ENCODE data around the gene GPR65. TPM values are rescaled to one million over a fixed set of nuclear protein-coding genes. Genes with fewer than 3 reads are reported as not detected.
"Not testable (repeated sequence)": the region's sequence is repeated elsewhere in the genome, so short reads cannot be mapped to it uniquely, and the experiment has no call there.

The GPR65 gene
- total RNA-seq, 1 donor from 2014 or later, result 13.4 TPM

- Histone ChIP-seq H3K4me1 (peaks cover 6% of the 10 kb centered on the region), H3K9me3 (no peaks in the 10 kb centered on the region), H3K27me3 (ENCODE audit: low read depth) (no peaks in the 10 kb centered on the region), H3K4me3 (no peak overlapping the region), H3K36me3 (no peaks in the 10 kb centered on the region), H3K27ac (no peak overlapping the region)
- ATAC-seq (no peak), DNase-seq (no peak)
- intact Hi-C loops (cut with DNase I), result no loop called here
- no peak for TF ChIP-seq CTCF (IDR thresholded peaks at IDR 0.05)
Observed at GRCh38 chr14:88017535-88017934, 12.6 kb downstream of the GPR65 start.

GRCh38 chr14:88023658-88024187 lies 18.8 kb downstream of the GPR65 start:
- H3K36me3 ChIP-seq, result no peaks in the 10 kb centered on the region
- intact Hi-C loops (cut with DNase I), result no loop called here
- no peak for DNase-seq
- H3K4me3 ChIP-seq, result no peak overlapping the region
- H3K4me1 ChIP-seq, result peaks cover 13% of the 10 kb centered on the region
- no peaks in the 10 kb centered on the region for H3K9me3 ChIP-seq
- no peak for ATAC-seq
- H3K27ac ChIP-seq, result no peak overlapping the region
- H3K27me3 ChIP-seq (ENCODE audit: low read depth), result no peaks in the 10 kb centered on the region
- no peak for TF ChIP-seq CTCF (IDR thresholded peaks at IDR 0.05)

GRCh38 chr14:88024252-88025086 lies 19.5 kb downstream of the GPR65 start:
- intact Hi-C loops (cut with DNase I); H3K27ac ChIP-seq; ATAC-seq; H3K36me3 ChIP-seq; H3K9me3 ChIP-seq; H3K27me3 ChIP-seq (ENCODE audit: low read depth); H3K4me3 ChIP-seq; DNase-seq: not testable (repeated sequence)
- peaks cover 13% of the 10 kb centered on the region for H3K4me1 ChIP-seq

DNA sequence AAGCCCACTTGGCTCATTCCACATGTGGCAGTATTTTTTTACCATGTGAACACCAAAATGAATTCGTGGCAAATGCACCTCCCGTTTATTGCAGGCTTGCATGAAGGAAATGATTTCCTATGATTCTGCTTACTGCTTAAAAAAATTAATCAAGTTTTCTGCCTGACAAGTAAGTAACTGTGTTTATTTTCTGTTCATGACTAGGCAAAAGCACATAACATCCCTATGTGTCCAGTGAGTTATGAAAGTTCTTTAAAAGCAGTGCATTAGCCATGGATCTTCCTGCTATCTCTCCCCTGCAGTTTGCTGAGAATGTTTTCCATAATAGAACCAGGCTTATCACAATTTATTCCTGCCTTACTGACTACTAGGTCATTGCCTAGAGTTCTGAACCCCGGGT lies 20.4 kb downstream of the GPR65 start:
- no peak for TF ChIP-seq CTCF (IDR thresholded peaks at IDR 0.05)
- H3K9me3 ChIP-seq, result no peaks in the 10 kb centered on the region
- peaks cover 14% of the 10 kb centered on the region for H3K4me1 ChIP-seq
- ATAC-seq (no peak), DNase-seq (no peak)
- no peaks in the 10 kb centered on the region for H3K27me3 ChIP-seq (ENCODE audit: low read depth)
- intact Hi-C loops (cut with DNase I), result no loop called here
- H3K27ac ChIP-seq, result no peak overlapping the region
- no peak overlapping the region for H3K4me3 ChIP-seq
- no peaks in the 10 kb centered on the region for H3K36me3 ChIP-seq

DNA sequence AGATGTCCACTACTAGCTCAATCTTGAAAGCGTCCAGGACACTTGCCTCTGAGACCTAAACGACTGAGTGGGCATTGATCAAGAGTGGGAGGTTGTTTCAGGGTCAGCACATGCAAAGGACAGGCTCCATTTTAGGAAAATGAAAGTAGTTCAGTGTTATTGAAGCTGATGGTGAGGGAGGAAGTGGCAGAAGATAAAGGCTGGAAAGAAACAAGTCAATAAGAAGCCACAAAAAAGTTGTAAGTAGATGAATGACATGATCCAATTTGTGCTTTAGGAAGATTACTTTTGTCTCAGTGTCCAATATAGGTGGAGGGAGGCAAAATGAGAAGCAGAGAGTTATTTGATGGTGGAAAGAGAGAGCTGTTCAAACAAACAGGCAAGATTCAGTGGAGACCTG lies 22.0 kb downstream of the GPR65 start:
- Histone ChIP-seq H3K27me3 (ENCODE audit: low read depth) (no peaks in the 10 kb centered on the region), H3K4me3 (no peak overlapping the region), H3K9me3 (no peaks in the 10 kb centered on the region), H3K4me1 (peaks cover 18% of the 10 kb centered on the region), H3K36me3 (no peaks in the 10 kb centered on the region), H3K27ac (no peak overlapping the region)
- DNase-seq (no peak), ATAC-seq (no peak)
- TF ChIP-seq CTCF (IDR thresholded peaks at IDR 0.05), result no peak
- intact Hi-C loops (cut with DNase I), result no loop called here

DNA sequence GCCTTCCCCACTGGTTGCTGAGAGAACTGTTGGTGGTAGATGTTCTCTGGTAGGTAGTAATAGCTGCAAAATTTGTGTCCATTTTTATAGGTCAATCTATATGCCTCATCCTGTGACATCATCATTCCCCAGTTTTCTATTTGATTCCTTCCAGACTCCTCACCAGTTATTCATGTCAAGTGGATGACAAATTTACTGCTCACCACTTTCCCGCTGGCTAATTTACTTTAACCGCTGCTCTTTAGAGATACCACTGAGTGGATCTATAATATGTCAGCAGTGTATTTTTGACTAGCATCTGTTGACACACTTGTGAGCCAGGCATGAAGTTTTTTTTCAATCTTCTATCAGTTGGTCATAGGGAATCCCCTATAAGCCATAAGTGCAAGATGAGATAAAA lies 24.6 kb downstream of the GPR65 start:
- no peak for DNase-seq
- intact Hi-C loops (cut with DNase I), result no loop called here
- Histone ChIP-seq H3K9me3 (no peaks in the 10 kb centered on the region), H3K27me3 (ENCODE audit: low read depth) (no peaks in the 10 kb centered on the region), H3K4me1 (peaks cover 6% of the 10 kb centered on the region), H3K27ac (no peak overlapping the region), H3K4me3 (no peak overlapping the region), H3K36me3 (no peaks in the 10 kb centered on the region)
- no peak for ATAC-seq
- TF ChIP-seq CTCF (IDR thresholded peaks at IDR 0.05), result no peak
